HEK293T (cell line): ENCODE data around the gene NT5DC4.

Experiments used
- ARNT ChIP-seq: fragments of 450-650 bp; IDR thresholded peaks from 2 replicates; pipeline ENCODE4 v1.6.1; 2017; ENCODE audit warnings: mild to moderate bottlenecking
- FOXA1 ChIP-seq: fragments of 450-650 bp; IDR thresholded peaks from 2 replicates; pipeline ENCODE4 v1.6.1; 2016; ENCODE audit warnings: mild to moderate bottlenecking
- FOXK2 ChIP-seq: fragments of 450-650 bp; IDR thresholded peaks from 2 replicates; pipeline ENCODE4 v1.6.1; 2016; ENCODE audit warnings: mild to moderate bottlenecking
- NFRKB ChIP-seq: fragments of 450-650 bp; IDR thresholded peaks from 2 replicates; pipeline ENCODE4 v1.6.1; 2016; ENCODE audit warnings: mild to moderate bottlenecking, moderate library complexity
- SP1 ChIP-seq: fragments of 450-650 bp; IDR thresholded peaks from 2 replicates; pipeline ENCODE4 v1.6.1; 2017

DNA sequence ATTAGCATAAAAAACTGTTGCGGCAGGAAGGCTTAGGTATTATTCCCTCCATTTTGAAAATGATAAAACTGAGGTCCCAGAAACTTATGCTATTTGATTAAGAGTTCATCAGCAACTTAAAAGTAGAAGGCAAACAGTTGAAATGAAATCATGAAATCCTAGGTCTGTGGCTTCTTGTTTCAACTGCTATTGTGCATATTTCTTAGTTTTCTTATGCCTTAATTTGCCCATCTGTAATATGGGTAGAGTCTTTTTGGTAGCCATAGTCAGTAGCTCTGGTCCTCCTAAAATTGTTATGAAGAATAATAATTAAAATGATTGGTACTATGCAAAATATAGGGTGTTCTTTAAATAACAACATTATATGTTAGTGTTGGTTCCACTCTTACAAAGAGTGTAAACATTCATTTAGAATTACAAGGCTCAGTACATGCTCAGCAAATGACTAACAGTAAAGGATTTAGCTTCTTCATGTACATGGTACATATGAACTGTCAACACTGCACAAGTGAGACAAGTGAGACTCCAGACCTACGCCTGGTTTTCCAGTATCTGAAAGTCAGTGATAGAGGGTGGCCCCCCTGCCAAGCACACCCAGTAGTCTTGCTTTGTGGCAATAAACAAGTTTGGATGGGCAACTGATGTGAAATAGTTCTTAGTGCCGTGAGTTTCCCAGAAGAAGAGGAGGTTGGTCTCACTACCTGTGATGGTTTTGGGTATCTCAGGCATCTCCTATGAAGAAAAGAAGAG, 53.9 kb downstream of the NT5DC4 start:
- no peak for TF ChIP-seq FOXK2
- no peak for TF ChIP-seq NFRKB
- no peak for TF ChIP-seq SP1
- no peak for TF ChIP-seq ARNT
- no peak for TF ChIP-seq FOXA1
